ENCODE results near the gene WFIKKN1. TPM values are rescaled to one million over a fixed set of nuclear protein-coding genes. Genes with fewer than 3 reads are reported as not detected.

Gene WFIKKN1
- total RNA-seq, 1 donor from 2014 or later, result 0.40 TPM

DNA sequence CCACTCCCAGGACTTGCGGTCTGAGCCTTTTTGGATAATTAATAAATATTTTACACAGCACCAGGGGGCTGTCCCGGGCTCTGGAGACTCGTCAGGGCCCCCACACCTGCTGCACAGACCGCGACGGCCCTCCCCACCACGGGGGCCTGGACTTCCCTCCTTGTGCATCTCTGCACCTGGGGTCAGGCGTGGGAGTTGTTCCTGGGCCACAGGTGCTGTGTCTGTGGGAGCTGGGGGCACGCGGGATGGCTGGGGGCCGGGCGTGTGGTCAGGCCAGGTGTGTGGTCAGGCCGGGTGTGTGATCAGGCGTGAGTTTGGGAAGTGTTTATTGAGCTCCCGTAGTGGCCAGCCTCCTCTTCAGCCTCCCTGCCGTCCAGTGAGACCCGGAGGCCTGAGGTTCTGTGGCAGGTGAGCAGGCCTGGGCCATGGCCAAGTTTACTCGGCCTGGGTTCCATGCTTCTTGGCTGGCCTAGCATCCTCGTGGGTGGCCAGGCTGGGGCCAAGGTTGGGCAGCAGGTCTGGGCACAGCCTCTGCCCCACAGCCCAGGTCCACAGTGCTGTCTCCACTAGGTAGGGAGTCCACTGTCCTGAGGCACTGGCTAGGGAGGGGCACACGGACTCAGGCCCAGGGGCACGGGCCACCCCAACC is 47.5 kb downstream of the WFIKKN1 start:
- DNase-seq (ENCODE audit: low spot score), result no peak
- intact Hi-C loops (cut with DNase I), result no loop called here

DNA sequence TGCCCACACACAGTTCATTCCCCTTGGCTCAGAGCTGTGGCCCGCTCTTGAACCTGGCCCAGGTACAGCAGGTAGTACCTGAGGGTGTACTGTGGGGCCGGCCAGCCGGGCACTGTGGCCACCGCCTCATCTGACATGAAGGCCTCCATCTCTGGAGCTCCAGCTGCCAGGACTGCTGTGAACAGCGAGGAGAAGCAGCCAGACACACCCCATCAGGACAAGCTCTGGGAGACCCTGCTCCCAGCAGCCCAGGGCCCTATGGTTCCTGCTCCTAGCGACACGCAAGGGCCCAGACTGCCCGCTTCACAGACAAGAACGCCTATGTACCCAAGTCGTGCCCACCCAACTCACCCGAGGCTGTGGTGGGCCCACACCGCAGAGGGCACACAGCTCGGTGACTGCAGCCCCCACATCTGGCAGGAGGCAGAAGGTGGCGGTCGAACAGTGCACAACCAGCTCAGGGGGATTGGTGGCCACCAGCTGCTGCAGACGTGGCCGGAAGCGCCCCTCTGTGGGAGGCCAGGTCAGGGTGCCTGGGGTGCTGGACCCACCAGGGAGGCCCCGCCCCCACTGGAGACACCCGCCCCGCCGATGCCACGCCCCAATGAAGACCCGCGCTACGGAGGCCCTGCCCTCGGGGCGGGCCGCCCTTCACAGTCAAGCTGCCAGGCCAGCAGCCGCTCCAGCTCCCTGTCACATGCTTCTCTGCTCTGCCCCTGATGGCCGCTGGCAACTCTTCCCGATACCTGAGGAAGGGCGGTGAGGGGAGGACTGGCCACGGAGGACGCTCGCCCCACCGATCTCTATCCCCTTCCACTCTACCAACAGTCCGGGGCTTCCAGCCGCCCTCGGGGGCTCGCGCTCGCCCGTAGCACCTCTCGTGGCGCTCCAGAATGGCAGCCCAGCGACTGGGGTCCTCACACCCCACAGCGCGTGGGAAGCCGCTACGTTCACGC is 48.4 kb downstream of the WFIKKN1 start:
- peak; percentile 87 for DNase-seq (ENCODE audit: low spot score)
- intact Hi-C loops (cut with DNase I), result no loop called here

DNA sequence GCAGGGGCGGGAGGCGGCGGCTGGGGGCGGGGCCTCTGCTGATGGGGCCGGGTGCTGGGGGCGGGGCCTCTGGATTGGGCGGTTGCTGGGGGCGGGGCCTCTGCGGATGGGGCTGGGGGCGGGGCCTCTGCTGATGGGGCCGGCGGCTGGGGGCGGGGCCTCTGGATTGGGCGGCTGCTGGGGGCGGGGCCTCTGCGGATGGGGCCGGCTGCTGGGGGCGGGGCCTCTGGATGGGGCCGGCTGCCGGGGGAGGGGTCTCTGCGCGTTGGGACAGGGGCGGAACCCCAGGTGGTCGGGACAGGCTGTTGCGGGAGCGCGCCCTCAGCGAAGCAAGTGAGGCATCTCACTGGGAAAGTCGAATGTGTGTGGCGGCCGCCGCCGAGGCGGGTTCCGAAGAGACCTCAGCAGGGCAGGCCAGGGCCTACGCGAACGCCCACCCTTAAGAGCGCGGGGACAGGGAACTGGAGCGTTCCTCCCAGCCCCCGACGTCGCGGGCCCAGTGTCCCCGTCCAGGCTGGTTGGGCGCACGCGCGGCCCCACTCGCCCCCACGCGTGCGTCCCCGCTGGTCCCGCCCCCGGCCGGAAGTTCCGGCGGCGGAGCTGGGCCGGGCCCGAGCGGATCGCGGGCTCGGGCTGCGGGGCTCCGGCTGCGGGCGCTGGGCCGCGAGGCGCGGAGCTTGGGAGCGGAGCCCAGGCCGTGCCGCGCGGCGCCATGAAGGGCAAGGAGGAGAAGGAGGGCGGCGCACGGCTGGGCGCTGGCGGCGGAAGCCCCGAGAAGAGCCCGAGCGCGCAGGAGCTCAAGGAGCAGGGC is 49.2 kb downstream of the WFIKKN1 start, which contains the start of gene STUB1:
Gene STUB1 (plus strand): TSS at position 597 of the 811 bp plus-strand sequence. CDS start 116 bp downstream, at position 713.
- peak; percentile 94 for DNase-seq (ENCODE audit: low spot score)
- intact Hi-C loops (cut with DNase I), result no loop called here

- intact Hi-C loops (cut with DNase I), result no loop called here
- no peak for DNase-seq (ENCODE audit: low spot score)
These were observed 49.8 kb downstream of the WFIKKN1 start for GRCh38 chr16:680625-680945.

DNA sequence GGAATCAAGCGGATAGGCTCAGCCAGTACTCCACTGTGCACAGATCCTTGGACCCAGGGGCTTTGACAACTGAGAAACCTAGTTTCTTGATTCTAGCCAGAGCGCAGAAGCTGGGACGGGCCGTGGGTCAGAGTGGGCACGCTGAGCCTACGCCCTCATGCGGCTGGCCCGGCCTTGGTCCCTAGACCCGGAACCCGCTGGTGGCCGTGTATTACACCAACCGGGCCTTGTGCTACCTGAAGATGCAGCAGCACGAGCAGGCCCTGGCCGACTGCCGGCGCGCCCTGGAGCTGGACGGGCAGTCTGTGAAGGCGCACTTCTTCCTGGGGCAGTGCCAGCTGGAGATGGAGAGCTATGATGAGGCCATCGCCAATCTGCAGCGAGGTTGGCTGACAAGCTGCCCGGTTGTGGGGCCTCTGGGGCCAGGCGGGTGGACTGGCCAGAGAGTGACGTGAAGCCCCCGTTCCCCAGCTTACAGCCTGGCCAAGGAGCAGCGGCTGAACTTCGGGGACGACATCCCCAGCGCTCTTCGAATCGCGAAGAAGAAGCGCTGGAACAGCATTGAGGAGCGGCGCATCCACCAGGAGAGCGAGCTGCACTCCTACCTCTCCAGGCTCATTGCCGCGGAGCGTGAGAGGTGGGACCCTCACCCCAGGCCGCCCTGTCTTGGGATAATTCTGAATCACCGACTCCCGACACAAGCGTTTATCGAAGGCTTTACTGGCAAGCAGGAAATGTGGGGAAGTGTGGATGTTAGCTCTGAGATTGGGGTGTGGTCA is 50.4 kb downstream of the WFIKKN1 start:
- intact Hi-C loops (cut with DNase I), result no loop called here
- no peak for DNase-seq (ENCODE audit: low spot score)

DNA sequence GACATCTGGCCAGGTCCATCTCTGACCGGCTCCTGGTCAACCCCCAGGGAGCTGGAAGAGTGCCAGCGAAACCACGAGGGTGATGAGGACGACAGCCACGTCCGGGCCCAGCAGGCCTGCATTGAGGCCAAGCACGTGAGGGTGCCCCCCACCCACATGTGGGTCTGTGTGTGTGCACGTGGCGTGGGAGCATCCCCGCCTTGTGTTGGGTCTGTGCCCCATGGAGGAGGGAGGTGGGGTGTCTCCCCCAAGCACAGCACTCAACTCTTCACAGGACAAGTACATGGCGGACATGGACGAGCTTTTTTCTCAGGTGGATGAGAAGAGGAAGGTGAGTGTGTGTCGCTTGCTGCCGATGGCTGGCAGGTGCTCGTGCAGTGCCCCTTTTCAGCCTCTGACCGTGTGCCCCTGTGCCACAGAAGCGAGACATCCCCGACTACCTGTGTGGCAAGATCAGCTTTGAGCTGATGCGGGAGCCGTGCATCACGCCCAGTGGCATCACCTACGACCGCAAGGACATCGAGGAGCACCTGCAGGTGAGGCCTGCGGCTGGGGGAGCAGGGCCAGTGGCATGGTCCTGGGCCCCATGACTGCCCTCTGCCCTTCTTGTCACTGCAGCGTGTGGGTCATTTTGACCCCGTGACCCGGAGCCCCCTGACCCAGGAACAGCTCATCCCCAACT is 51.1 kb downstream of the WFIKKN1 start:
- intact Hi-C loops (cut with DNase I), result no loop called here
- no peak for DNase-seq (ENCODE audit: low spot score)

- intact Hi-C loops (cut with DNase I), result no loop called here
- no peak for DNase-seq (ENCODE audit: low spot score)
These were observed 52.0 kb downstream of the WFIKKN1 start for GRCh38 chr16:682493-683395.

DNA sequence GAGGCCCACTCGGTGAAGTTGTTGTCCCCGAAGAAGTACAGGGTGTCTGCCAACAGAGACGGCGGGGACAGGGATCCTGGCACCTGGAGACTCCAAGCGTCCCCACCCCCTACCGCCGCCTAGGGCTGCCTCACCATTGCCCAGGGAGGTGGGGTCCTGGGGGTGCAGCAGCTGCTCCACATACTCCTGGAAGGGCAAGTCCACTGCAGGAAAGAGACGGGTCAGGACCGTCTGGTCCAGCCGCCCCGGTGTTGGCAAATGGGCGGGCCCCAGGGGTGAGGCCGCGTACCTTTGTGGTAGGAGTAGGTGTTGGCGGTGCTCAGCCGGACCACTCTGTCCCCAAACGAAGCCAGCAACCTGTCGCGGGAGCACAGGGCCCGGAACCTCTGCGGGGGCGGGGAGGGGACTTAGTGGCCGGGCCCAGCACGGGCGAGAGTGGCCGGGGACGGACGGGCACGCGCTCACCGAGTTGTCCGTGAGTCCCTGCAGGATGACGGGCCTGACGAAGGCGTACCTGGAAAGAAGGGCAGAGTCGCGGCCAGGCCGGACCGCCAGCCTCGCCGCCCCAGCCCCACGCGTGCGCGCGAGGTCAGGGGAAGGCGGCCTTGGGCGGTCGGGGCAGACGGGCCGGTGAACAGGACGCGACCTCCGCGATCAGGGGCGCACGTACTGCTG is 52.7 kb downstream of the WFIKKN1 start:
- DNase-seq (ENCODE audit: low spot score), result no peak
- intact Hi-C loops (cut with DNase I), result no loop called here

Other genes with a start within 250 kb of the WFIKKN1 start
- 42.8 TPM for gene PGAP6, start 249.0 kb upstream of the WFIKKN1 start, total RNA-seq
- 65.0 TPM for gene NME4, start 233.8 kb upstream of the WFIKKN1 start, total RNA-seq
- 11.6 TPM for gene DECR2, start 229.1 kb upstream of the WFIKKN1 start, total RNA-seq
- gene RAB11FIP3, start 205.3 kb upstream of the WFIKKN1 start, total RNA-seq, result 52.2 TPM
- 18.5 TPM for gene CAPN15, start 103.3 kb upstream of the WFIKKN1 start, total RNA-seq
- not detected for gene PRR35, start 70.6 kb upstream of the WFIKKN1 start, total RNA-seq
- 0.30 TPM for gene NHLRC4, start 64.0 kb upstream of the WFIKKN1 start, total RNA-seq
- gene PIGQ, start 61.0 kb upstream of the WFIKKN1 start, total RNA-seq, result 25.5 TPM
- 19.4 TPM for gene RAB40C, start 40.9 kb upstream of the WFIKKN1 start, total RNA-seq
- 47.7 TPM for gene METTL26, start 5.3 kb downstream of the WFIKKN1 start, total RNA-seq
- gene MCRIP2, start 10.8 kb downstream of the WFIKKN1 start, total RNA-seq, result 90.3 TPM
- gene WDR90, start 18.4 kb downstream of the WFIKKN1 start, total RNA-seq, result 13.9 TPM
- 102 TPM for gene RHOT2, start 37.1 kb downstream of the WFIKKN1 start, total RNA-seq
- gene RHBDL1, start 44.7 kb downstream of the WFIKKN1 start, total RNA-seq, result 1.8 TPM
- 110 TPM for gene STUB1, start 49.4 kb downstream of the WFIKKN1 start, total RNA-seq
- gene JMJD8, start 53.3 kb downstream of the WFIKKN1 start, total RNA-seq, result 50.5 TPM
- 9.1 TPM for gene WDR24, start 59.4 kb downstream of the WFIKKN1 start, total RNA-seq
- gene FBXL16, start 74.8 kb downstream of the WFIKKN1 start, total RNA-seq, result 1.5 TPM
- gene METRN, start 84.1 kb downstream of the WFIKKN1 start, total RNA-seq, result 73.3 TPM
- 36.6 TPM for gene ANTKMT, start 90.2 kb downstream of the WFIKKN1 start, total RNA-seq
- gene CCDC78, start 95.5 kb downstream of the WFIKKN1 start, total RNA-seq, result 0.16 TPM
- 10.9 TPM for gene HAGHL, start 96.1 kb downstream of the WFIKKN1 start, total RNA-seq
- gene CIAO3, start 110.0 kb downstream of the WFIKKN1 start, total RNA-seq, result 21.7 TPM
- gene MSLN, start 129.7 kb downstream of the WFIKKN1 start, total RNA-seq, result not detected
- 7.9 TPM for gene RPUSD1, start 157.4 kb downstream of the WFIKKN1 start, total RNA-seq
- gene CHTF18, start 157.6 kb downstream of the WFIKKN1 start, total RNA-seq, result 7.1 TPM
- gene GNG13, start 169.7 kb downstream of the WFIKKN1 start, total RNA-seq, result not detected

All from cardiac septum (tissue), 1 donor.